Measurements from ENCODE around the gene PRKCI. TPM values are rescaled to one million over a fixed set of nuclear protein-coding genes. Genes with fewer than 3 reads are reported as not detected.
"Not testable (repeated sequence)": the region's sequence is repeated elsewhere in the genome, so short reads cannot be mapped to it uniquely, and the experiment has no call there.

Gene PRKCI
- total and polyA plus RNA-seq, 4 donors = 3.2 to 12.7 (median 8.7) TPM

GRCh38 chr3:170269673-170270254 is 47.5 kb downstream of the PRKCI start:
- peaks cover 3 to 13% (median 6%) of the 10 kb centered on the region in 4 donors for H3K4me1 ChIP-seq (ENCODE audit: control insufficient read depth in 4 of 4, insufficient read depth in 4 of 4, low read length in 3 of 4)
- H3K9me3 ChIP-seq (ENCODE audit: control insufficient read depth in 4 of 4, low read length in 3 of 4); H3K27me3 ChIP-seq (ENCODE audit: control insufficient read depth in 4 of 4, insufficient read depth in 4 of 4, low read length in 3 of 4); H3K36me3 ChIP-seq (ENCODE audit: control insufficient read depth in 4 of 4, insufficient read depth in 3 of 4, low read depth in 1 of 4, low read length in 3 of 4); H3K9ac ChIP-seq (ENCODE audit: low read depth in 1 of 2, low read length in 2 of 2); DNase-seq (ENCODE audit: low spot score): not testable (repeated sequence)
- WGBS = 82% methylated on average over 8 of the region's 8 CpGs
- H3K4me3 ChIP-seq (ENCODE audit: low read depth in 1 of 3, low read length in 3 of 3) = peak overlapping the region in 1 of 3 donors; percentile 37
- peak in 1 of 2 donors; percentile 10 for TF ChIP-seq RXRA (IDR thresholded peaks at IDR 0.05)
- H3K27ac ChIP-seq (ENCODE audit: low read depth in 1 of 2, low read length in 2 of 2) = peak overlapping the region in 1 of 2 donors; percentile 34

GRCh38 chr3:170270282-170270881 is 48.2 kb downstream of the PRKCI start:
- Histone ChIP-seq H3K4me3 (ENCODE audit: low read depth in 1 of 3, low read length in 3 of 3) (peak overlapping the region in 2 of 3 donors; percentile 3 to 37), H3K4me1 (ENCODE audit: control insufficient read depth in 4 of 4, insufficient read depth in 4 of 4, low read length in 3 of 4) (peaks cover 3 to 13% (median 6%) of the 10 kb centered on the region in 4 donors), H3K9me3 (ENCODE audit: control insufficient read depth in 4 of 4, low read length in 3 of 4) (no peaks in the 10 kb centered on the region), H3K27me3 (ENCODE audit: control insufficient read depth in 4 of 4, insufficient read depth in 4 of 4, low read length in 3 of 4) (no peaks in the 10 kb centered on the region), H3K27ac (ENCODE audit: low read depth in 1 of 2, low read length in 2 of 2) (peak overlapping the region in 1 of 2 donors; percentile 34), H3K36me3 (ENCODE audit: control insufficient read depth in 4 of 4, insufficient read depth in 3 of 4, low read depth in 1 of 4, low read length in 3 of 4) (peaks cover 0 to 3% (median under 1%) of the 10 kb centered on the region in 4 donors), H3K9ac (ENCODE audit: low read depth in 1 of 2, low read length in 2 of 2) (peak overlapping the region in 1 of 2 donors; percentile 47)
- TF ChIP-seq ATF3 (IDR thresholded peaks at IDR 0.05) (no peak), RXRA (IDR thresholded peaks at IDR 0.05) (peak; percentile 41 to 57), JUND (IDR thresholded peaks at IDR 0.05) (no peak), ZBTB33 (IDR thresholded peaks at IDR 0.05) (no peak), TAF1 (conservative IDR thresholded peaks at IDR 0.05) (no peak), HNF4G (IDR thresholded peaks at IDR 0.05) (peak; percentile 68), SP1 (IDR thresholded peaks at IDR 0.05) (peak; percentile 72), HNF4A (conservative IDR thresholded peaks at IDR 0.05) (peak; percentile 84 to 90), NR2F2 (IDR thresholded peaks at IDR 0.05) (no peak), RAD21 (IDR thresholded peaks at IDR 0.05) (peak in 1 of 2 donors; percentile 11), YY1 (IDR thresholded peaks at IDR 0.05) (peak; percentile 31), FOXA2 (IDR thresholded peaks at IDR 0.05) (no peak)
- WGBS = 37% methylated on average over 11 of the region's 11 CpGs
- no peak for DNase-seq (ENCODE audit: low spot score)

- H3K9ac ChIP-seq (ENCODE audit: low read depth in 1 of 2, low read length in 2 of 2) = no peak overlapping the region
- peaks cover 0 to 10% (median 7%) of the 10 kb centered on the region in 4 donors for H3K4me1 ChIP-seq (ENCODE audit: control insufficient read depth in 4 of 4, insufficient read depth in 4 of 4, low read length in 3 of 4)
- no peaks in the 10 kb centered on the region for H3K9me3 ChIP-seq (ENCODE audit: control insufficient read depth in 4 of 4, low read length in 3 of 4)
- H3K4me3 ChIP-seq (ENCODE audit: low read depth in 1 of 3, low read length in 3 of 3) = no peak overlapping the region
- peaks cover 0 to 4% (median under 1%) of the 10 kb centered on the region in 4 donors for H3K36me3 ChIP-seq (ENCODE audit: control insufficient read depth in 4 of 4, insufficient read depth in 3 of 4, low read depth in 1 of 4, low read length in 3 of 4)
- no peak for DNase-seq (ENCODE audit: low spot score)
- no peaks in the 10 kb centered on the region for H3K27me3 ChIP-seq (ENCODE audit: control insufficient read depth in 4 of 4, insufficient read depth in 4 of 4, low read length in 3 of 4)
- no peak overlapping the region for H3K27ac ChIP-seq (ENCODE audit: low read depth in 1 of 2, low read length in 2 of 2)
- 94% methylated on average over 2 of the region's 2 CpGs for WGBS
- TF ChIP-seq REST (IDR thresholded peaks at IDR 0.05) (no peak), JUND (IDR thresholded peaks at IDR 0.05) (no peak), HNF4A (conservative IDR thresholded peaks at IDR 0.05) (no peak), RXRA (IDR thresholded peaks at IDR 0.05) (no peak), ATF3 (IDR thresholded peaks at IDR 0.05) (no peak), ZBTB33 (IDR thresholded peaks at IDR 0.05) (no peak), SP1 (IDR thresholded peaks at IDR 0.05) (no peak), GABPA (IDR thresholded peaks at IDR 0.05 in 1 of 2, conservative IDR thresholded peaks at IDR 0.05 in 1 of 2) (no peak), TAF1 (conservative IDR thresholded peaks at IDR 0.05) (no peak), RAD21 (IDR thresholded peaks at IDR 0.05) (no peak), NR2F2 (IDR thresholded peaks at IDR 0.05) (no peak), EGR1 (IDR thresholded peaks at IDR 0.05; ENCODE audit: low read depth in 2 of 2) (no peak), YY1 (IDR thresholded peaks at IDR 0.05) (no peak), FOXA2 (IDR thresholded peaks at IDR 0.05) (no peak)
These were observed 52.4 kb downstream of the PRKCI start for GRCh38 chr3:170274641-170275040.
